NK-92 (cell line): ENCODE data around the gene NCOR1.
"Not testable (repeated sequence)": the region's sequence is repeated elsewhere in the genome, so short reads cannot be mapped to it uniquely, and the experiment has no call there.

ENCODE experiments used
- DNase-seq: peaks from one replicate; lab custom pipeline; 2025; ENCODE audit not compliant: unreplicated experiment; lab: John Stamatoyannopoulos, UW

The NCOR1 gene

GRCh38 chr17:16152326-16152725, 63.0 kb downstream of the NCOR1 start:
- DNase-seq: not testable (repeated sequence)

DNA sequence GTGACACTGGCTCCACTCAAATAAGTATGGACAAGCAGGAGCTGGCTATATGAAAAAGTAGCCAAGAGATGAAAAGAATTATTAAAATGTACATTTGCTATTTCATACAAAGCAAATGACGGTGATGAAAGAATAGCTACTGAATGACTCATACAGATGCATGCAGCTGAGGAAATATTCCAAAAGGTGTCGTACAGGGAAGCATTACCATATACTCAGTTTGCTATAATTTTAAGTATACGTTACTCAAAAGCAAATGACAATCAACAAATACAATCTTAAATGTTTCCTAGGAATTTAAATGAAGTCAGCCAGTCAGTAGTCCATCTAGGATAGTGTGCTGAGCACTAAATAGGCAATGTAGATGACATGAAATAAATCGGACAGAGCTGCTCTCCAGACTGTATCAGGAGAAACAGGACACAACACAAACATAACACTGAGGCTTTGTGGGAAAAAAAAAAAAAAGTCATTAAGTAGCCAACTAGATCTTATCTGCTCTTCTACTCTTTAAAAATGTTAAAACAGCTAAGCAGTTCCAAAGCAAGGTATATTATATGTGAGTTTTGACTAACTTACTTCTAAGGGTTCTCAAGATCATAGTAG, 65.0 kb downstream of the NCOR1 start:
- no peak for DNase-seq

- DNase-seq: no peak
These were observed 66.7 kb downstream of the NCOR1 start for GRCh38 chr17:16148596-16148995.

- not testable (repeated sequence) for DNase-seq
These were observed 69.9 kb downstream of the NCOR1 start for GRCh38 chr17:16145319-16145890.

- DNase-seq: no peak
These were observed 73.6 kb downstream of the NCOR1 start for GRCh38 chr17:16141685-16142084.

- DNase-seq: no peak
These were observed 74.5 kb downstream of the NCOR1 start for GRCh38 chr17:16140854-16141253.

DNA sequence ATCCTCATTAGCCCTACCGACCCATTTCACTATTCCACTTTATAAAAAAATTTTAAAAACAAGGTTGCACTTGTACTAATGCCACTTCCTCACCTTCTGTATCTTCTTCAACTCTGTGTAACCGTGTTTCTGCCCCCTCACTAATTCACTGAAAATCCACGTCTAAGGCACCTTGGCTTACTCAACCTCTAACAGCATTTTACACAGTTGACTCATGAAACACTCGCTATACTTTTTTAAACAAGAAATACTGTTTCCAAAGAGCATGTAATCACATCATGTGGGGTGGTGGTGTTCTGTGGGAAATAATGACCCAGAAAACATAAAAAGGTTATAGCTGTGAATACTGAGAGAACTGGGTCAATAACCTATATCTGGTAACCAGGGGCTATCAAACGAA, 79.9 kb downstream of the NCOR1 start:
- no peak for DNase-seq

DNA sequence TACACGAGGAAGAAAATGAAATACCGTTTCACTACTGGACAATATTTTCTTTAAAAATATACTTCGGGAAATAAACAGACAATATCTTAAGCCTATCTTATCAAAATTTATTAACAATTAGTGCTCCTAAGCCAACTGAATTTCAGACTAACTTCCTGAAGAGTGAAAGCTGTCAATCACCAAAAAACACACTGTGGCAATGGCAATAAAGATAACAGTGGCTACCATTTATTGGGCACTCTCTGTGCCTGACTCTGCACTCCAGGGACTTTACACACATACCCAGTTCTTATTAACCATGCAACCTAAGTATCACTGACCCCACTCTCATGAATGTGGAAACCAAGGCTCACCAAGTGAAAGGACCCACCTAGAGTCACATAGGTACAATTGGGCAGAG, 83.7 kb downstream of the NCOR1 start:
- no peak for DNase-seq

GRCh38 chr17:16129441-16130205, 85.7 kb downstream of the NCOR1 start:
- DNase-seq: no peak

- DNase-seq: no peak
These were observed 91.8 kb downstream of the NCOR1 start for GRCh38 chr17:16123531-16123930.

GRCh38 chr17:16122697-16123434, 92.5 kb downstream of the NCOR1 start:
- DNase-seq: no peak

GRCh38 chr17:16121915-16122314, 93.4 kb downstream of the NCOR1 start:
- DNase-seq: no peak

- no peak for DNase-seq
These were observed 94.4 kb downstream of the NCOR1 start for GRCh38 chr17:16120937-16121336.

DNA sequence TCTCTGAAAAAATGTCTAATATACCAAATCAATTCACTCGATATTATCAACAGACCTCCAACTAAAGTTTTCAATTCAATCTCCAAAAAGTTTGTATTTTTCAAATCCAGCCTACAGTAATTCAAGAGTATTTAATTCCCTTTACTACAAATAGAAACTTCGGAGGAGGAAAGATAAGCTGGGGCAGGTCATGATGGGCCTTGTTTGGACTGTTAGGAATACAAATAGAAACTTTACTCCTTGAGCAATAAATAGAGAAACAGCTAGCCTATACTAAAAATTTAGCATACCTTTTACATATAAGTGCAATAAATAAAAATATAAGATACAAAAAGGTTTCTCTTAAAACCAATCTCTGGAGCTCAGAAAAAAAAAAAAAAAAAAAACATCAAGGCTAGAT, 98.2 kb downstream of the NCOR1 start:
- no peak for DNase-seq

- not testable (repeated sequence) for DNase-seq
These were observed 100.1 kb downstream of the NCOR1 start for GRCh38 chr17:16115077-16115698.

DNA sequence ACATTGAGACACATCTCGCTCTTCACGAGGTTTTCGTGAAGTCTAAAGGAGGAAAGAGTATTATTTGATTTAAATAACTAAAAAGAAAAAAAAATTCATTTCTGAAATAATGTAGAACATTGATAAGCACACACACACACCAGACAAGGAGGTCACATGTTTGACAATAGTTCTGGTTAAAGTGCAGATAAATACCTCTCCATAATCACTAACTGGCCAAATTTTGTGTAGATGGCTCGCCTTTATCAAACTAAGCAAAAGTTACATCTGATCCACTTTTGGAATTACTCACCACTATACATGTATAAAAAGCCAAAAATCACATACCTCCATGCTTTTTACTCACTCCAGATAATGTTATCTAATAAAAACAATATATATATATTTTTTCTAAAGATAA, 106.5 kb downstream of the NCOR1 start:
- DNase-seq: no peak

DNA sequence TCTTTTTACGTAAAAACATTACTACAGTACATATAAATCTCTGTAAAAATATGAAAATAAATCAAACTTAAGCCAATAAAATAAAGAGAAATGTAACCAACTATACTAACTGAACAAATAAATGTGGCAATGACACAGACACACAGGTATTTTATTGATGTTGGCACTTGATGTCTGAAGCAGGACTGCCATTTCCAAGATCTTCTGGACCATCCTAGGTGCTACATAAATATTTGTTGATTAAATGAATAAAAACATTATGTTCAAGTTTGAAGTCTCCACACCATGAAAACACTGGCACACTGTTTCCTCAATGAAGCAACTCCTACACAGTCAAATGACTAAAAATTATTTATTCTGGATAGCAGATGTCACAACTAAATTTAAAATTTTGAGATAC, 106.9 kb downstream of the NCOR1 start:
- DNase-seq: no peak

GRCh38 chr17:16107165-16107770, 108.1 kb downstream of the NCOR1 start:
- DNase-seq: no peak

GRCh38 chr17:16106161-16106891, 109.0 kb downstream of the NCOR1 start:
- DNase-seq: no peak

DNA sequence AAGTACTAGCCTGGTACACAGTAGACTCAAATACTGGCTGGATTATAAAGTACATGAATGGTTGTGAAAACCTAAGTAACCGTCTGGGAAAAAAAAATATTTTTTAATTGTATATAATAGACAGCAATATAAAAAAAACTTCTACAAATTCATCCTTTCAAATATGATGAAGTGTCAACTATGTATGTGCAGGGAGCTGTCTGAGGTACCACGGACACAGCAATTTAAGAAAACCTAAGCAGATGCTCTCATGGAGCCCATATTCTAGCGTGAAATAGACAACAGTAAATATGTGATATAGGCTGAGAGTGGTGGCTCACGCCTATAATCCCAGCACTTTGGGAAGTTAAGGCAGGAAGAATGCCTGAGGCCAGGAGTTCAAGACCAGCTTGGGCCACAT, 111.1 kb downstream of the NCOR1 start:
- no peak for DNase-seq
